Activated T-cell treated with anti-CD3 and anti-CD28 coated beads for 48 hours (primary cell): ENCODE results near the gene THTPA.
"Not testable (repeated sequence)": the region's sequence is repeated elsewhere in the genome, so short reads cannot be mapped to it uniquely, and the experiment has no call there.

Experiments
- DNase-seq: peaks from one replicate; pipeline ENCODE4 v3.0.0-alpha.2; 2020; ENCODE audit warnings: low read depth

THTPA gene

DNA sequence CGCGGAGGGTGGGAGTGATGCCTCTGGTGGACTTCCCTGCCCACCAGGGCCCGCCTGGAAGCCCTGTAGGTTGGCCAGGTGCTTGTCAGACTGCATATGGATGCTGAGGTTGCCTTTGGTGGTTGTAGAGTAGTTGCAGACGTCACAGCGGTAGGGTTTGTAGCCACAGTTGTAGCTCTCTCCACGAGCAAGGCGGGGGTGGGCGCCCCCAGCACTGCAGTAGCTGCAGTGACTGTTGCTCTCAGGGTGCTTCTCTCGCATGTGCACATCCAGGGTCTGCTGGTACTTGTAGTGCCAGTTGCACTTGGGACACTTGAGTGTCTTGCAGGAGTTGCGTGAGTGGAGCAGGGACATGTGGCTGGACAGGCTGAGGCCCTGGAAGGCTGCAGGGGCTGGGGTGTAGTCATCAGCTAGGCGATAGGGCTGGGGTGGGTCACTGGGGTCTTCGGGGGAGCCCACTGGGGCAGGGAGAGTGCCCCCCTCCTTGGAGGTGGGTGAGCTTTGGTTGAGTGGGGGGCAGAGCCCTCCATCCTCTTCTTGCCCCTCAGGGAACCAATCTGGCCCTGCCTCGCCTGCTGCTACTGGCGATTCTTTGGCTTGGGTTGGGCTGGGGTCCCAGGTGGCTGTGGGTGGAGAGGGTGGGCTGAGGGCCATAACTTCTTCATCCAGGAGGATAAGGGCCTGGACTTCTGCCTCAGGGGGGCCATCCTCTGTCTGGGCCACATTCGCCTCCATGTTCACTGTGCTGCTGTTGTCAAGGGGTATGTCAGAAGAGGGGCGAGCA lies 22.2 kb upstream of the THTPA start:
- DNase-seq = no peak

DNA sequence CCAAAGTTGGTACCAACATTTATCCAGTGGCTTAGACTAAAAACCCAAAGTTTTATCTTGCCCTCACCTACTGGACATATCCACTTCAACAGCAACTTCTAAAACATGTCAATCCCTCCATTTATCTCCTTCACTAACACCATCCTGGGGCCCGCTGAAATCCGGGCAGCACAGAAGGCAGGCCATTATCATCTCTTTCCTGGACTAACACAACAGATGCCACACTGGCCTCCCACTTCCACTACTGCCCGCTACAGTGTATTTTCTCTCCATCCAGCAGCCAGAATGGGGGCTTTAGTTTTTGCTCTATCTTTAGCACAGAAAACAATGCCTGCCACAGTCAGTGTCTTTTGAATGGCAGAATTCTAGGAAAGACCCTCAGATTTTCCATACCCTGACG lies 20.1 kb upstream of the THTPA start:
- no peak for DNase-seq

DNA sequence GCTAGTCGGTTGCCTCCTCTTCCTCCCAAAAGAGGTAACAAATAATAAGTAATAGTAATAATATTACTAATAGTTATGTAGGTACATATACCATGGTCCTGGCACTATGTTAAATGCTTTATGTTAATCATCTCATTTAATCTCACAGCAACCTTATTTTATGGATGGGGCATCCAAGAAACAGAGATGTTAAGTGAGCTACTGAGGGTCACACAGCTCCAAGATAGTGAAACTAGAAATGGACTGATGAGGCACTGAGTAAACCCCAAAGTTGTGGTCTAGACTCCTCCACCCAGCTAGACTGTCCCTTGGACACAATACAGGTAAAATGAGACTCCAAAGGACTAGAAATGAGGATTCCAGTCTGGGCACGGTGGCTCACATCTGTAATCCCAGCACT lies 19.6 kb upstream of the THTPA start:
- DNase-seq = no peak

DNA sequence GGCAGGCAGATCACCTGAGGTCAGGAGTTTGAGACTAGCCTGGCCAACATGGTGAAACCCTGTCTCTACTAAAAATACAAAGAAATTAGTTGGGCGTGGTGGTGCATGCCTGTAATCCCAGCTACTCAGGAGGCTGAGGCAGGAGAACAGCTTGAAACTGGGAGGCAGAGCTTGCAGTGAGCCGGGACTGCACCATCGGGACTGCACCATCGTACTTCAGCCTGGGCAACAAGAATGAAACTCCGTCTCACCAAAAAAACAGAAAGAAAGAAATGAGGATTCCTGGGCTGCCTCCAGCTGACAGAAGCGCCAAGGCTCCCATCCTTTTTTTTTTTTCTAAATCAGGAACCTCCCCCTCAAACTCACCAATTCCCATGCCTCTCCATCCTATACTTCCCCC lies 19.2 kb upstream of the THTPA start:
- DNase-seq = not testable (repeated sequence)

DNA sequence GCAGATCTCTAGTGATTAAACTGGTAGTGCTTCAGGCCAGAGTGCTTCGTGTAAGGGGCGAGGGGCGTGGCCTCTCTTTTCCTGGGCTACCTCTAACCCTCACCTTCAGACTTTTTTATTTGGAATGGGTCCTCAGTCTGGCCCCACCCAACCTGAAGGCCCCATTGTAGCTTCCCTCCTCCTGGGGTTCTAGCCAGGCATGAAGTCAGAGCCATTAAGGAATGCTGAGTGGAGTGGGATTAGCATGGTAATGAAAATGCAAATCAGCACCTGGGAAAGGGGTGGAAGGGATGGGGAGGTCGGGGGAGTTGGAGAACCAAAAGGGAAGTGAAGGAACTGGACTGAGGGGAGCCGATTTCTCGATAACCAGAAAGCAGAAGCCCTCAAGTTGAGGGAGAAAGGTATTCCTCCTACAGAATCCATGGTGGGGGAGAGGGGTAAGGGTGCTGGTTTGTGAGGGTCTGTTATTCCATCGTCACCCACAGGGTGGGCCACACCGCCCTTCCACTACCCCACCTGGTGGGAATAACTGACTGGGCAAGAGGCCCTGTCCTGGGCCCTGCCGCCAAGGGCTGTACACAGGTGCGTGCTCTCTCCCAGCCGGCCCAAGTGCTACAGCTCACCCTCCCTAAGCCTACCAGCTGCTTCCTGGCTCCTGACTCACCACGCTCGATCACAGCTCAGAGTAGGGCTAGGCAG lies 18.6 kb upstream of the THTPA start:
- DNase-seq = no peak

DNA sequence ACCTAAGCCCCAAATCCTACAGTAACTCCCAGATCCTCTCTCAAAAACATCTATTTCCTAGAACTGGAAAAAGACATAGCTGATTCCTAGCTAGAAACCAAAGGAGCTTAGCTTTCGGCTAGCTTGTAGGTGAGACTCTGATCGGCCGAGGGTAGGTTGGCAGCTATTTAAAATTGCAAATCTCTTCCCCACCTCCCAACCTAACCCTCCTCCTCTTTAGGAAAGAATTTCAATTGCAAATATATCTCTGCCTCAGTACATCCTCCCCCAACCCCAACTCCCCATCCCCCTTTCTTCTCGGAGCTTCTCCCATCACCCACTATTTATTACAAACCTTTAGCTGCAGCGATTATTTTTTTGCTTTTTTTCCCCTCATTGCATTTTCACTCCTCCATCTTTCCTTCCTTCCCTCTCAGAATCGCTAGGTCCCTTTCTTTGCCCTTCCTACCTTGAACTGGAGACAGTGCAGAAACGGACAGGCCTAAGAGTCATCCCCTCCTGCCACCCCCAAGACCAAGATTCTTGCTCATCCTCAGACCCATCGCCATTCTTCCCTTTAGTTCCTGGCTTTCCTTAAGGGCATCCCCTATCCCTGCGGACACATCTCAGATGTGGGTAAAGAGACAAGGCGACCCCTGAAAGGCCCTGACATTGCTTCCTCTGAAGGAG lies 17.9 kb upstream of the THTPA start:
- DNase-seq = no peak

DNA sequence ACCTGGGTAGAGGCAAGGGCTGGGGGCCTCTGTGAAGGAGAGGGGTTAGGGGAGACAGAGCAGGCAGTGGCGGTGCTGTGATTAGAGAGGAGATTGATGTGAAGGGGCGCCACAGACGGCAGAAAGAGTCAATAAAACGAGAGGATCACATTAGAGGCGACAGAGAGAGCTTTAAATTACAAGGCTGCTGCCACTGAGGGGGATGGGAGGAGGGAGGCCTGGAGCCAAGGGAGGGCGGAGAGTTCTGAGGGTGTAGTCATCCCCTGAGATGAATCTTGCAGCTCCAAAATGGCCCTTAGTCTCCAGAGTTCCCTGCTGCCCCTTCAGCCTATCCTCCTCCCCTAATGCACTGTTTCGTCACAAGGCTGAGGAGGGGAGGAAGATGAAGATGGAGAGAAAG lies 17.3 kb upstream of the THTPA start:
- DNase-seq = no peak

DNA sequence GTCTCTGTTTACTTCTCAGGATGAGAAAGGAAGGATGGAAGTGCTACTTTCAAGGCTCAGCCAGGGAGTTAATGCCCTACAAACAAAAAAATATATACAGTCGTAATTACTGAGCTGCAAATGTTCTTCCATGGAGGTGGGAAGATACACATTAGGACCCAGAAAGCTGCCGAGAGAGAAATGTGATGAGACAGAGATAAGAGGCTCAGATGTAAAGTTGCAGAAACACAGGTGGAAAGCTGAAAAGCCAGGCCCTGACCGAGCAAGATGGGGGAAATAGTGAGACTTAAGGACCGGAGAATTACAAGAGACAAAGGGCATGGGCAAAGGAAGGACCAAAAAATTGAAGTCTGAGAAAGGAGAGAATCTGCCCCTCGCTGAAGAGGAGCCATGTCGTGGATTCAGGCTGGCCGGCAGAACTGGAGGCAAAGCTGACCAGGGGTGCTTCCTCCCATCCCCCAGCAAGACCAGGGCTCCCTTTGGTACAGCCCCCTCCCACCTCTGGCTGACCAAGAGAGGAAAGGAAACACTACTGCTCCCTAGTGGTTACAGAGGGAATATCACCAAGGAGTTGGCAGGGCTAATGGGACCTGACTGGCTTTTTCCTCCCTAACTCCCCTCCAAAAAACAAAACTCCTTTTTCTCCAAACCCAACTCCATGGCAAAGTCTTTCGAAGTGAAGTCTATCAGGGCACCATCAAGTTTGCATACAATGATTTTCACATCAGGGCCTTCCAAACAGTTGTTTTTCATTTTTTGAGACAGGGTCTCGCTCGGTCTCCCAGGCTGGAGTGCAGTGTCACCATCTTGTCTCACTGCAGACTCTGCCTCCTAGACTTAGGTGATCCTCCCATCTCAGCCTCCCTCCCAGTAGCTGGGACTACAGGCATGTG lies 16.6 kb upstream of the THTPA start:
- peak; percentile 5 for DNase-seq

DNA sequence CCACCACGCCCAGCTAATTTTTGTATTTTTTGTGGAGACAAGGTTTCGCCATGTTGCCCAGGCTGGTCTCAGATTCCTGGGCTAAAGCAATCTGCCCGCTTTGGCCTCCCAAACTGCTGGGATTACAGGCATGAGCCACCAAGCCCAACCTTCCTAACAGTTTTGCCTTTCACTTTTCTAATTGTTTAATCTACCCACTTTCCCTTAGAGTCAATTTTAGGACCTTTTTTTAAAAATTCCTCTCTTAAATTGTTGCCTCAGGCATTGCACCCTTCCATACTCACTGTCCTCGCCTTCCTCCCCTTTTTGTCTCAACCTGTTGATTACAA lies 16.0 kb upstream of the THTPA start:
- DNase-seq = no peak

DNA sequence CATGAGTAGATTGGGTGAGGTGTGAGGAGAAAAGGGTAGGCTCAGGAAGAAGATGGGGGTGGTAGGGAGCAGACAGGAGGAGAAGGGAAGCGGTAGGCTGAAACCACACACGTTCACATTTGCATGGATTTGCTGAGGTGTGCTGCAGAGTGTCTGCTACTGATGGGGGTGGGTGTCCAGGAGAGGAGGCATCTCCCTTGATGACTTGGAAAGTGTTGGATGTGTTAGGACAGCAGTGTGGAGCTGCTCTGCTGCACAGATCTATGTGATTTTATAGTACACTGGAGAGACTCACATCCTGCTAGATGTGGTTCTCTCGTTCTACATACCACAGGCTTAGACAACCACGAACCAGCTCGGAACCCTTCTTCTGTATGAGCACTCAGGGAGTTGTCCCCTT lies 13.8 kb upstream of the THTPA start:
- DNase-seq = no peak

DNA sequence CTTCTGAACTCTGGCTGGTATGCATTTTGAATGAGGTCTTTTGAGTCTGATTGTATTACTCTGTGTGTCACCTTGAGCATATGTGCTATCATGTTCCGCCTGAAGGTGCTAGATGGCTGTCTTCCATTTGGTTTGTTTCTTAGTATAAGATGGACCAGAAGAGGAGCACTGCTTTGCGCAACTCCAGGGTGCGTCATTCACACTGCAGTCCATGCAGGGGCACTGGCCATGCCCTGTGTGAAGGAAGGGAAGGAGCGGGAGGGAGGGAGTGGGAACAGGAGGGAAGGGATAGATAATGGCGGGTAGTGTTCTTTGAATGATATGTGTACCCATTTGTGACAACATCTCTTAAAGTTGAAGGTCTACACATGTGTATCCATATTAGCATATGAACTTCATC lies 12.7 kb upstream of the THTPA start:
- DNase-seq = no peak

DNA sequence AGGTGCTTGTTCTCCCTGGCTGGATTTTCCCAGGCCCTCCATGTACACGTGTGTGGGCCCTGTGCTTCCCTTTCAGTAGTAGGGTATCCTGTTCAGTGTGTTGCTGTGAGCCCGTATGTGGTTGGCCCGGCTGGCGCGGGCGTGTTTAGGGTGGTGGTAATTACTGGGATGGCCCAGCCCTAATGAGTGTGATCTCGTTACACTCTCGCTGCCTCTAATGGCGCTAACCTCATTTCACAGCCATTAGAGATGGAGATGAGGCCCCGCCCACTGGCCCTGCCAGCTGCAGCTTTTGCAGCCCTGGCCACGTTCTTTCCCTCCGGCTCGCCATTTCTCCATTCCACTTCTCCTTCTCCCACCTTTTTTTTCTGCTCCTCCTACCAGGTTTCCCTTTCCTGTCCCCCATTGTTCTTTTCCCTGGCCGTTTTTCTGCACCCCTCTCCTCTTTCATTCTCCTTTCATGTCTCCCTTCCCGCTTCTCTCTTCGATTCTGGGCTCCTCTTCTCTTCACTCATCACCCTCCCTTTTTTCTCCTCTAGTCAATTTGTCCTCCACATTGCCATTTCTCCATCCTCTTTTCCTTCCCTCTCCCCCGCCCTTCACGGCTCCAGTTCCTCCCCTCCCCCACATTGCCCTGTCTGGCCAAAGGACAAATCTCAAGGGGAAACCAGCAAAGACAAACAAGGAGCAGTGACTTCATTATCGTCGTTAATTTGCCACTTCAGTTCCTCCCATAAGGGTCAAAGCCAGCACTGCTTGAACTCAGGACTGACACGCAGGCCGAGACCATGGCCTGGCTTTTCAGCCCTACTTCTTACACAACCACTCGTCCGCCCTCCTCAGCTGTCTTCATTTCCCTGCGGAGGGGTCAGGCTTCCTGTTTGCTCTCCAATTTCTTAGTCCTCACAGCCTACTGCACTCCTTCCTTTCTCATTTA lies 11.3 kb upstream of the THTPA start:
- DNase-seq = no peak

DNA sequence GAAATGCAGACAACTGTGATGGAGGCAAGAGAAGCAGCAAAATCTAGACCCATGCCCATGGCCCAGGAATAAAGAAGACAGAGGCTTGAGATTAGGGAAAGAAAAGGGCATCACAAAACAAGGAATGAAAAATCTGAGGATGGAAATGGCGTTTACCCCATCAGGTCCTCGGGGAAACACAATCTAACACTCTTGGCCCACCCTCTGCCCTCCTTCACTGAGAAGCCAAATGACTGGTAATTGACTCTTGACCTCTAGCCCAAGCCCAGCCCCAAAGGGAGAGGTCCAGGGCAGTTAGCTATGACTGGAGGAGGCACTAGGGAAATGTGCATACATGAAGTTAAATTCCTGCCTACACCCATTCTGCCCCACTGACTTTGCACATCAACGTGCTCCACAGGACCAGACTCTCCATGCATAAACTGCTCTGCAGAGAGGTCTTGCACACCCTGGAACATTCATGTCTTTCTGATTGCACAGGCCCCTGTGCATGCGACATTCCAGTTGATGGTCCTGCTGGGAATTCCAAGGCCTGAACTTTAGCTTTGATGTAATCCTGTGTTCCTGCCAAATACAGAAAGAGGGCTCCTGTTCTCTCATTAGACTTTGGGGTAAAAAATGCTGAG lies 10.2 kb upstream of the THTPA start:
- DNase-seq = no peak

DNA sequence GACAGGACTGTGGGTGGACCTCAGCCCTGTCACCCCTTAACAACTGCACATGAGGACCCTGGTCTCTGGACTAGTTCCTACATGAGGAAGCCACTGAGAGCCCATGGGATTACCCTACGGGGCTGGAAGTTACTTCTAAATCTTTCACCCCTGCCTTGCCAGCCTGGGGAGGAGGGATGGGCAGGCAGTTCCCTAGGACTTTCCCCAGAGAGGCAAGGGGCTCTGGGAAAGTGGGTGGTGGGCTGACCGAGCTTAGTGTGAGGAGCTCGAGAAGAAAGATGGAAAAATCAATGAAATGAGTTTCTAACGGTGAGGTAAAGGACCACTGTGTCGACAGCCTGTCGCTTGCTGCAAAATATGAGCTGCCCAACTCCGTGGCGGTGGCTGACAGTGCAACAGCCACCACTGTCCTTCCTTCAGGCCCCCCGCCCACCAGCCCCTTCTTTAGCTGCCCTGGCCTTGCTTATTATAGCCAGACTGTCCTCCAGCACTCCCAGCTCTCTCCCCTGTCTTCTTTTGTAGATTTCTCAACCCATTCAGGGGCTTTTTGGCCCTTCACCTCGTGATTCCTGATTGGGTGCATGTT lies 9.5 kb upstream of the THTPA start:
- DNase-seq = no peak

DNA sequence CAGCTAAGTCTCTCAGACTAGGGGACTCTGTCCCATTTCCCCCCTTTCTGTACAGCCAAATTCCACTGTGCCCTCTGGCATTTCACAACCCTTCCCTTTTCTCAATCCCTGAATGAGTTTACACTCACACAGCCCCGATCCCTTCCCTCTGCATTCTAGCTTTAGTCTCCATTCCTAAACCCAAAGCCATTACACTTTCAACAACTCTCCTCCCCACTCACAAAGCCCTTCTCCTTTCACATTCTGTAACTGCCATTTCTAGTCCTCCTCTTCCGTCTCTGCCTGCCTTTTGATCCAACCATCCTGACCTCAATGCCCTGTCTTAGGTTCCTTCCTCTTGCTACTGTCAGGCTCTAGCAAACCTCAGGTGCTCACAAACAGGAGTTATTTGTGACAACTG lies 8.1 kb upstream of the THTPA start:
- no peak for DNase-seq

DNA sequence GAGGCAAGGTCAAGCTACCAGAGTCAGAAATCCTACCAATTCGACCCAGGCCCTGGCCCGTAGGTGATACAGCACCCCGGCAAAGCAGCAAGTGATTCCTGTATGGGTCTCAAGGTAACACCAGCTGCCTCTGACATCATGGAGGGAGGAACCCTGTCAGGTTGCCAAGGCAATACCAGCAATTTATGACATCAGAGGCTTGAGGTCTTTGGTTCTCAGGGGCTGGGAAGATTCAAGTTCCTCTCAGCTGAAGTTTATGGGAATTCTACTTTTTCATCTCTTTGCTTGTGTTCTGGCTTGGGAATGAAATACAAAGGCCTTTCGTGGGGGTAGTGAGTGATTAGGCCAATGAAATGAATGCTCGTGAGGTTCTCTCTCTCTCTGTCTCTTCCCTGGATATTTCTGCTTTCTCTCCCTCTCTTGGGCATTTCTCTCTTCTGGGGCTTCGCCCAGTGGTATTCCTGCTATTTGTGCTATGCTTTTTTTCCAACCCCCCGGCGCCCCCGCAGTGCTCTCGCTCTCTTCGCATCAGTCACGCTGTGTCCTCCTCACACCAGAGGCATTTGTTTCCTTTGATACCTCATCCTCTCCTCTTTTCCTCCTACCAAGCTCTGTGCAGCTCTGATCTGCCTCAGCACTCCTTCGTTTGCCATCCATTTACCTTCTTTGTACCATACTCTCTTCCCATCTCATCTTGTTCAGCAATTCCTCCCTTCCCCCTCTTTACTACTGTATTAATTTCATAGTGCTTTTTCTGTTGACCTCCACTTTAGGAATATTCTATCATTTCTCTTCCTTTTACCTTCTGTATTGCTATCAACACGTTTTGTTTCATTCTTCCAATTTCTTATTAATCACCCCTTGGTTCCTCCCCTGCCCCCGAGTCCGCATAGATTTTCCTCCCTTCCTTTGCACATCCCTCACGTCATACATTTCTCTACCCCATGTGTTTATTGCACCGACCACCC lies 7.4 kb upstream of the THTPA start:
- no peak for DNase-seq

DNA sequence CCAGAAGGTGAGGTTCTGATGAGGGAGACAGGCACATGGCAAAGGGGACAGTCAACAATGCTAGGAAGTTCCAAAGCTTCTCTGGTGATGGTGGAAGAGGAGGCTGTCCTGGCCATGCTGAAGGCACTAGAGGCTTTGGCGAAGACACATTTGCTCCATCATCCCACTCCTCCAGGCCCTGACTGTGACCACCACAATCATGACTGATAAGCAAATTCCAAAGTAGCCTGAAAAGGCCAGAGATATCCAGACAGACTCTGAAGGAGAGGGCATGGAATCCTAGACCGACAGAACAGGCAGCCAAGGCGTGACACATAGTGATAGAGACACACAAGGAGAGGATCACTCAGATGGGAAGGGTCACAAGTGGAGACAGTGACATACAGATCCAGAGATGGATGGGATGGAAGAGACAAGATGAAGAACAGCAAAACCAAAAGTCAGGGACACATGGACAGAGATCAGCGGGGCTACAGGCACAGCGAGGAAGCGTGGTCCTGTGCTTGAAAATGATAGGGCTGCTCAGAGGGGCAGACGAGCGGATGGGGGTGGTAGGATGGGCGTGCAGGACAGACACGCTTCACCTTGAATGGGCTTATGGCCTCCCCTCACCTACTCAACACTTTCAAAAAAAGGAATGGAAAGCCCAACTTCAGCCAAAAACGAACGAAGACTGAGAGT lies 5.8 kb upstream of the THTPA start:
- DNase-seq = no peak

DNA sequence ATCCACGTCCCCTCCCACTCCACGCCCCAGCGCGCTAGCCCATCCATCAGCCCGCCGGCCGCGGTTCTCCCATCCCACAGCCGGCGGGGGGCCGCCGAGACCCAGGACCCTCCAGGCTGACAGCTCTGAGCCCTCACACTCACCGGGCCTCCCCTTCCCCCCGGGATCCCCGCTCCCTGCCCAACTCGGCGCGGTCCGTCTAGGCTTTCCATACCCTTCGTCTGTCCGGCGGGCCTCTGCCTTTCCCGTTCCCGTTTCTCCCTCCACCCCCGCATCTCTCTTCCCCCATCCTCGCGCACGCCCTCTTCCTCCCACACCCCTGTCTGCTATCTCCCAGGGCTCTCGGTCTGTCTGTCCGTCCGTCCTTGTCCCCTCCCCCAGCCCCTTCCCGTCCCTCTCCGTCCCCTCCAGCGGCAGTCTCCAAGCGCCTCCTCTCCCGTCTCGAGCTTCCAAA lies 5.2 kb upstream of the THTPA start:
- no peak for DNase-seq
